Astrocyte (in vitro differentiated cells and primary cell): ENCODE results near the gene UGT1A4.

Source experiments
- CTCF ChIP-seq: IDR thresholded peaks from 2 replicates; pipeline ENCODE4 v1.5.1; 2011; ENCODE audit warnings: low read depth, mild to moderate bottlenecking, inconsistent platforms, low read length, moderate library complexity; ENCODE audit not compliant: insufficient read depth
- EZH2 ChIP-seq: IDR thresholded peaks from 2 replicates; pipeline ENCODE4 v1.6.1; 2012; ENCODE audit warnings: mild to moderate bottlenecking, low read length, inconsistent platforms; ENCODE audit not compliant: insufficient read depth

- TF ChIP-seq EZH2, result no peak
- TF ChIP-seq CTCF, result no peak
Observed at GRCh38 chr2:233700028-233700635, 18.4 kb upstream of the UGT1A4 start.
